SK-N-SH treated with all-trans-retinoic acid at 6 μM for 48 hours (cell line): ENCODE results near the gene ADRA2B.

Source experiments
- ESRRG ChIP-seq: fragments of 250-450 bp; sonication (Bioruptor Pico); IDR thresholded peaks from 2 replicates; pipeline ENCODE4 v1.6.1; 2021; ENCODE audit warnings: mild to moderate bottlenecking
- TSHZ2 ChIP-seq: fragments of 250-450 bp; sonication (Bioruptor Pico); IDR thresholded peaks from 2 replicates; pipeline ENCODE4 v1.5.0; 2020; ENCODE audit warnings: mild to moderate bottlenecking, moderate library complexity
- ZFP3 ChIP-seq: fragments of 250-450 bp; sonication (Bioruptor Pico); IDR thresholded peaks from 2 replicates; pipeline ENCODE4 v1.5.0; 2020; ENCODE audit warnings: mild to moderate bottlenecking, moderate library complexity
- ZFP30 ChIP-seq: fragments of 450-650 bp; formaldehyde crosslinking; IDR thresholded peaks from 2 replicates; pipeline ENCODE4 v1.5.0; 2022; ENCODE audit warnings: mild to moderate bottlenecking, moderate library complexity
- ZNF565 ChIP-seq: fragments of 450-650 bp; formaldehyde crosslinking; conservative IDR thresholded peaks from 2 replicates; pipeline ENCODE4 v1.5.0; 2020; ENCODE audit warnings: low read depth, mild to moderate bottlenecking, moderate library complexity
- ZNF70 ChIP-seq: fragments of 450-650 bp; formaldehyde crosslinking; IDR thresholded peaks from 2 replicates; pipeline ENCODE4 v1.5.0; 2020; ENCODE audit warnings: mild to moderate bottlenecking, moderate library complexity
- ZNF8 ChIP-seq: fragments of 450-650 bp; formaldehyde crosslinking; IDR thresholded peaks from 2 replicates; pipeline ENCODE4 v1.5.0; 2020; ENCODE audit warnings: mild to moderate bottlenecking, moderate library complexity
- TF ChIP-seq, protein P1 (sequence below): fragments of 250-450 bp; sonication (Bioruptor Pico); IDR thresholded peaks from 2 replicates; pipeline ENCODE4 v1.5.1; 2020; ENCODE audit warnings: low read depth, mild to moderate bottlenecking, moderate library complexity

- TF ChIP-seq ZNF70 (CRISPR knock-in tag) (no peak), ESRRG (CRISPR knock-in tag) (no peak), ZNF8 (no peak), ZNF565 (CRISPR knock-in tag) (no peak), ZFP3 (CRISPR knock-in tag) (no peak), ZFP30 (CRISPR knock-in tag) (no peak), TSHZ2 (CRISPR knock-in tag) (no peak)
- TF ChIP-seq, protein P1, sequence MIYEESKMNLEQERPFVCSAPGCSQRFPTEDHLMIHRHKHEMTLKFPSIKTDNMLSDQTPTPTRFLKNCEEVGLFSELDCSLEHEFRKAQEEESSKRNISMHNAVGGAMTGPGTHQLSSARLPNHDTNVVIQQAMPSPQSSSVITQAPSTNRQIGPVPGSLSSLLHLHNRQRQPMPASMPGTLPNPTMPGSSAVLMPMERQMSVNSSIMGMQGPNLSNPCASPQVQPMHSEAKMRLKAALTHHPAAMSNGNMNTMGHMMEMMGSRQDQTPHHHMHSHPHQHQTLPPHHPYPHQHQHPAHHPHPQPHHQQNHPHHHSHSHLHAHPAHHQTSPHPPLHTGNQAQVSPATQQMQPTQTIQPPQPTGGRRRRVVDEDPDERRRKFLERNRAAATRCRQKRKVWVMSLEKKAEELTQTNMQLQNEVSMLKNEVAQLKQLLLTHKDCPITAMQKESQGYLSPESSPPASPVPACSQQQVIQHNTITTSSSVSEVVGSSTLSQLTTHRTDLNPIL (CRISPR knock-in tag): no peak
Observed at GRCh38 chr2:96142217-96143113, 26.1 kb upstream of the ADRA2B start.
